ENCODE measurements around the gene HOXA3.
A peak's percentile ranks its signal among the peaks of the same experiment; 100 is the strongest.

The HOXA3 gene

GRCh38 chr7:27165996-27166530 lies 13.7 kb upstream of the HOXA3 start:
- DNase-seq (ENCODE audit: low spot score): no peak

- DNase-seq (ENCODE audit: low spot score): no peak
Observed at GRCh38 chr7:27165089-27165995, 13.0 kb upstream of the HOXA3 start, which contains the start of gene HOXA9. TSS of gene HOXA9 (minus strand) at chr7:27165537. CDS start at chr7:27165457, 80 bp downstream.

GRCh38 chr7:27164367-27165088 lies 12.1 kb upstream of the HOXA3 start:
- no peak for DNase-seq (ENCODE audit: low spot score)

DNA sequence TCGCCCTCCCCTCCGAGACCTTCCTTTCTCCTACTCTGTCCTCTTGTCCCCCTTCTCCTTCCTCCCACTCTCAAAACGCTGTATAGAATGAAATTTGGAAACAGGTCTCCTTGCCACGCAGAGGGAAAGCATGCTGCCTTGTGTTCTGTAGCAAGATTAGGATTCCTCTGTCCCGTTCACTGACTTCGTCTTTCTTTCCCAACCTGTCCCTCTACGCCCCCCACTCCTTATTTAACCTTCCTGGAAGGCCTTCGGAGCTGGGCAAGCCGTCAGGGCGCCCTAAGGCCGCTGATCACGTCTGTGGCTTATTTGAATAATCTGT lies 11.6 kb upstream of the HOXA3 start:
- DNase-seq (ENCODE audit: low spot score): no peak

- no peak for DNase-seq (ENCODE audit: low spot score)
Observed at GRCh38 chr7:27163288-27164044, 11.1 kb upstream of the HOXA3 start.

DNA sequence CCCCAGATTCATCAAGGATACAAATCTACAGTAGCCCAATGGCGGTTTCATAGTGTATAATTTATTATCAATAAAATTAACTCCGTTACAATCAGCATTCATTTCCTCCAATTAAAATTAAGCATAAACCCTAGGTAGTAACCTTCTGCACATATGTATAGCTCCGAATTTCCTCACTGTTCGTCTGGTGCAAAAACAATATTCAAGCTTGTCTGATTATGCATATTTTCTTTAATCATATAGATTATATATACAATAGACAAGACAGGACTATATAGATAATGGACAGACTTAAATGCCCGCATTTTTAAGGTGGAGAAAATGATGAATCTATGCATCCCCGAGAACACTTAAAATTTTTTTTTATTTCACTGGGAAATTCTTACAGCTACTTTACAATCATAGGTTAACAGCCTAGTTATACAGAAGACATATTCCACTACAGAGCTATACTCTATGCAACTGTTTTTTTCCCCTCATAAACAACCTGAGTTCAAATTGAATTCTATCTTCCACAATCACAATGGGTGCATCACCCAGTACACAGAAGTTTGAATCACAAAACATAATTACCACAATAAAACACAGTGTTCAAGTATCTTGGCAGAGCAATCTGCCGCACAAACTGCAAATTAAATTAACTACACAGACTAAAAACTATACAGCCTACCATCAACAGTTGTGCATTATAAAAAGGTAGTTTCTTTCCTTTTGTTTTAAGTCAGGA lies 10.3 kb upstream of the HOXA3 start:
- DNase-seq (ENCODE audit: low spot score): no peak

- DNase-seq (ENCODE audit: low spot score): no peak
Observed at GRCh38 chr7:27161721-27162560, 9.6 kb upstream of the HOXA3 start.

DNA sequence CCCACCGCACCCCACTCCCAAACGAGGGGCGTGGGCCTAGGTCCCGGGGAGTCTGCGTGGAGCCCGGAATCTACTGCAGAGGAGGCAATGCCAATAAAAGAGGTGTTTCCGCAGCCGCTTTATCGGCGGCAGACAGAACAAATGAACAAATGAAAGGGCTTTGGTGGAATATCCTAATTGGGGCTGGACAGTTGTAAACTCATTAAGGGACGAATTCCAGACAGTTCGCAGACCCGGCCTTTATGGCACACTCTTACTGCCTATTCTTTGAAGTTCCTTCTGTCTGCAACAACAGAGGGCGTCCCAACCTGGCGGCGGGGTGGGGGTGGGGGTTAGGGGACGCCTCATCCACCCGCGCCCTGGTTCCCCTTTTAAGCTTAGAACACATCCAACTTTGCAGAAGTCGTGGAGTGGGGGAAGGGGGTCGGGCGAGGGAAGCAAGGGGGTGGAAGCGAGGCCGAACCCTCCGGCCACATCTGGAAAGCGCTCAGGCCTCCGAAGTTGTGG lies 8.9 kb upstream of the HOXA3 start:
- DNase-seq (ENCODE audit: low spot score): no peak

DNA sequence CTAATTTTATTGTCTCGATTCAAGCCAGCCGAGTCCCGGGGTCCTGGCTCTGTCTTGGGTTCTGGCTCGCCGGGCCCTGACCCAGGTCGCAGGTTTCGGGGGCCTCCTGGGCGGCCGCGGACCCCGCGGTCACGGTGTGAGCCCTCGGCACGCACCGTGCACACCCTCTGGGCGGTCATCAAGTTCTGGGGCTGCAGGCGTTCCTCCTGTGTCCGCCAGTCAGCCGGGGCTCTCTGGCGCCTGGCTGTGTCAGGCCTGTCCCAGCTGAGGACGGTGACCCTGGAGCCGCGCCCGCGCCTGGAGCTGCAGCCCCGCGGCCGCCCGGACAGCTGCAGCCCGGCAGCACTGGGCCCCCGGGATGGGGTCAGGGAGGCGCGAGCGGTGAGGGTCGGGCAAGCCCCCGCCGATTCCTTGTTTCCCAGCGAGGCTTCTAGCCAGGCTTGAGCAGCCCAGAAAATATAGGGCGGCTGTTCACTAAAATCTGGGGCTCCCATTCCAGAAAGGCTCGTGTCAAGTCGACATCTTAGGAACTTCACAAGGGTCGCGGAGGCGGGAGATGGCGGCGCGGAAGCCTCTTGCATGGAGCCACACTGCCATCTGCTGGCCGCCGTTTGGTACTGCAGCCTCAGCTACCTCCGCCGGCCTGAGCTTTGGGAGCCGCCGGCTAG lies 8.3 kb upstream of the HOXA3 start:
- peak; percentile 90 for DNase-seq (ENCODE audit: low spot score)

GRCh38 chr7:27160145-27160545 lies 7.8 kb upstream of the HOXA3 start:
- no peak for DNase-seq (ENCODE audit: low spot score)

- no peak for DNase-seq (ENCODE audit: low spot score)
Observed at GRCh38 chr7:27159266-27160144, 7.1 kb upstream of the HOXA3 start.

DNA sequence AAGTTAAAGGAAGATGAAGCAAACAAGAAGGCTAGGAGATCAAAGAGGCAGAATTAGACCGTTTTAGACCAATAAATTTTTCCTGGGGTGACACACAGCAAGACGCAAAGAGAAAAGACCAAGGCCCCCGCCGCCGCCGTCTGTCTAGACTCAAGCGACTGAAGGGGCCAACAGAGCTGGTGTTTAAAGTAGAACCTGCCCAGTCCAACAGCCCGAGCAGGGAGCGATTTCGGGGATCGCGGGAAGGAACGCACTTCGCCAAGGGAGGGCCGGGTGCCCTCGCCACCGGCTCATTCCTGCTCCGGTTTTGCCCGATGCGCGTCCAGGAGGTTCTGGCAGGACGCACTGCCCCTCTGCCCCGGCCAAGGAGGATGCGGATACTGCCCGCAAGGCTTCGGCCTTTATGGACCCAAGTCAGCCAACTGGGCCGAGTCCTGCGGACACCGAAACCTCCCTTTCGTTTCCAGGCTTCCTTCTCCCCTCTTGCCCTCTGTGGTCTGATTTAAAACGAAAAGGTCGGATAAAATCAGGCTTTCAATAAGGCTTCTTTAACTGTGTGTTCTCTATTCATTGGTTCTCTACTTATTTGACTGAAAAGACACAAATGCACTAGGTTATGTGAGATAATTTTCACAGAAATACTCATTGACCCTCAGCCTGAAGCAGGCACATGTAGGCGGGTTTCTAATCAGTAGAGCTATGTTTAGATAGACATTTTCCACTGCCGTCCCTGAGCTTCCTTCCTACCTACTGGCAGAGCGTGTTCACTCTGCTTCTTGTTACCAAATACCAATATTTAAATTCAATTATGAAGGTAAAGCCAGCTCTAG lies 6.3 kb upstream of the HOXA3 start:
- no peak for DNase-seq (ENCODE audit: low spot score)

DNA sequence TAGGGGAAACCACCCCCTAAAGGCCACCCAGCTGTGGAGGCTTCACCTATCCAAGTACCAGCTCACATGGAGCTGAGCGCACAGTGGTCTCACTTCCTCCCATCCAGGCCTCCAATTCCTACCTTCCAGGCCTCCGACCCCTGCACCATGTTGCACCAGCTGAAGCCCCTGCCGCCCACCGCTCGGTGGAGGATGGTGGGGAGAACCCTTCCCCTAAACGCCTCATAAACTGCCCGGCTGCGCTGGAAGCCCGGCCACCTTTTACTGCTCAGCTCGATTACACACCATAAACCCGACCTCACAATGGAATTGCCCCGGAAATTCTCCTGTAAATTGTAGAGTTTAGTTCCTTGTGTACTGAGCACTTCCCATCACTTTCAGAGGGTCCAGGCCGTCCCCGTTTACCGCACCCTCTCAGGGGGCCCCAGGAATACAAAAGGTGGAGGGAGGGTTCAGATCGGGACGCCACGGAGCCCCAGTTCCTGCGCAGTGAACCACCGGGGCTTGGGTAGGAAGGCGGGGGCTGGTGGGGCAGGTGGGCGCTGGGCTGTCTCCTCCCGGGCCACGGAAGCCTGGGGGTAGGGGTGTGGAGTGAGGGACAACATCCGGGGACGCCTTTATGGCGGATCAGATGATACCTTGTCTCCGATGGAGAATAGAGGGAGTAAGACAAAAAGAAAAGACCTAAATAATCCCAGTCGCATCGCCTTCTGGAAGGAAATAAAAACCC lies 5.5 kb upstream of the HOXA3 start:
- DNase-seq (ENCODE audit: low spot score): no peak

- no peak for DNase-seq (ENCODE audit: low spot score)
Observed at GRCh38 chr7:27156916-27157701, 4.7 kb upstream of the HOXA3 start.

DNA sequence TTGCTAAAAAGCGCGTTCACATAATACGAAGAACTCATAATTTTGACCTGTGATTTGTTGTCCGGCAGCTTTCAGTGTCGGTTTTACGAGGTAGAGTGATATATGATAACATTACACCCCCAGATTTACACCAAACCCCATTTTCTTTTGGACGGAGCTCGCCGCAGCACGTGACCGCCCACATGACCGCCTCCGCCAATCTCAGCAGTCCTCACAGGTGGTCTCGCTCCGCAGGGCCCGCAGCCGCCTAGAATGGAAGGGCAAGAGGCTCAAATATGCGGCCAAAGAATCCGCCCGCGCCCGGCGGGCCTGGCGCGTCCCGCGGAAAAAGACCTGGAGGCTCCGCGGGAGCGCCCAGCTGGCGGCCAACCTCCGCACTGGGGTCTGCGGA lies 4.1 kb upstream of the HOXA3 start, which contains the start of gene HOXA7:
TSS of gene HOXA7 (minus strand) at position 168 of the 391 bp plus-strand sequence. CDS start at position 38, 130 bp downstream.
- peak; percentile 40 for DNase-seq (ENCODE audit: low spot score)

- DNase-seq (ENCODE audit: low spot score): no peak
Observed at GRCh38 chr7:27155816-27156507, 3.6 kb upstream of the HOXA3 start.

Measured in D341Med (cell line).